Stimulated activated CD4-positive, alpha-beta T cell treated with anti-CD3 and anti-CD28 coated beads, Interleukin-12 subunit alpha, Interleukin-12 subunit beta, amount 100 ng/mL, for 48 hours (primary cell): Measurements from ENCODE around the gene STUM.
A peak's percentile ranks its signal among the peaks of the same experiment; 100 is the strongest.

Experiments used
- DNase-seq, 3 donors: peaks; one replicate each; pipeline ENCODE4 v3.0.0-alpha.2; 2020; ENCODE audit warnings: low read depth in 2 of 3, low spot score in 1 of 3

The STUM gene

GRCh38 chr1:226624526-226624925 lies 76.0 kb downstream of the STUM start:
- no peak for DNase-seq

- DNase-seq, result no peak
Measured at GRCh38 chr1:226625326-226625725, 76.8 kb downstream of the STUM start.

- no peak for DNase-seq
Measured at GRCh38 chr1:226625832-226626576, 77.4 kb downstream of the STUM start.

GRCh38 chr1:226626577-226626956 lies 78.0 kb downstream of the STUM start:
- peak; percentile 73 to 86 (median 78) for DNase-seq

GRCh38 chr1:226627050-226627755 lies 78.6 kb downstream of the STUM start:
- no peak for DNase-seq

GRCh38 chr1:226627924-226628611 lies 79.5 kb downstream of the STUM start:
- DNase-seq, result no peak

GRCh38 chr1:226628612-226629155 lies 80.1 kb downstream of the STUM start:
- no peak for DNase-seq

- no peak for DNase-seq
Measured at GRCh38 chr1:226629210-226629895, 80.8 kb downstream of the STUM start.

- no peak for DNase-seq
Measured at GRCh38 chr1:226629896-226630550, 81.5 kb downstream of the STUM start.

GRCh38 chr1:226630592-226630991 lies 82.0 kb downstream of the STUM start:
- DNase-seq, result no peak

GRCh38 chr1:226631229-226632000 lies 82.9 kb downstream of the STUM start:
- no peak for DNase-seq

- DNase-seq, result no peak
Measured at GRCh38 chr1:226632169-226632879, 83.8 kb downstream of the STUM start.

- no peak for DNase-seq
Measured at GRCh38 chr1:226632922-226633351, 84.4 kb downstream of the STUM start.

- DNase-seq, result no peak
Measured at GRCh38 chr1:226633541-226634165, 85.1 kb downstream of the STUM start.

GRCh38 chr1:226634166-226634588 lies 85.6 kb downstream of the STUM start:
- peak; percentile 73 to 78 (median 75) for DNase-seq

GRCh38 chr1:226634611-226635246 lies 86.2 kb downstream of the STUM start:
- no peak for DNase-seq

GRCh38 chr1:226635456-226635941 lies 86.9 kb downstream of the STUM start:
- DNase-seq, result no peak

GRCh38 chr1:226636847-226637096 lies 88.2 kb downstream of the STUM start:
- DNase-seq, result no peak
